Neural progenitor cell (in vitro differentiated cells): ENCODE results near the gene ARHGAP24.

Experiments used
- CTCF ChIP-seq: fragments of 200-600 bp; sonication (generic); IDR thresholded peaks from 2 replicates; pipeline ENCODE4 v1.5.1; 2017; ENCODE audit warnings: antibody characterized with exemption, mild to moderate bottlenecking
- EZH2 ChIP-seq: fragments of 200-600 bp; sonication (generic); IDR thresholded peaks from 2 replicates; pipeline ENCODE4 v1.6.1; 2017; ENCODE audit warnings: antibody characterized with exemption, mild to moderate bottlenecking, moderate library complexity
- EZH2phosphoT487 ChIP-seq: fragments of 200-600 bp; sonication (generic); IDR thresholded peaks from 2 replicates; pipeline ENCODE4 v1.6.1; 2017; ENCODE audit warnings: antibody characterized with exemption

GRCh38 chr4:85522836-85523235 lies 47.9 kb downstream of the ARHGAP24 start:
- no peak for TF ChIP-seq CTCF
- TF ChIP-seq EZH2phosphoT487 = no peak
- TF ChIP-seq EZH2 = no peak
